ENCODE measurements around the gene CRY2. TPM values are rescaled to one million over a fixed set of nuclear protein-coding genes. Genes with fewer than 3 reads are reported as not detected.

The CRY2 gene
- total and polyA plus RNA-seq, 3 experiments from 2014 or later, result 16.6 to 27.1 (median 17.8) TPM

GRCh38 chr11:45906965-45907611 is 59.8 kb downstream of the CRY2 start, which contains the start of gene FREY1:
FREY1 (minus strand) TSS chr11:45907271; CDS start chr11:45907245, 26 bp downstream.
- POLR2A ChIA-PET, result no interaction called here
- Mint-ChIP-seq H3K27me3 (peaks cover 0 to 1% of the 10 kb centered on the region in 2 donors), H3K4me3 (peak within 1 kb of the TSS in 1 of 7 donors; percentile 4), H3K27ac (peak within 1 kb of the TSS in 3 of 8 donors; percentile 7 to 84 (median 58)), H3K36me3 (peaks cover 0 to 30% (median 0%) of the 10 kb centered on the region in 3 donors), H3K4me1 (peaks cover 3 to 20% (median 6%) of the 10 kb centered on the region in 3 donors), H3K9me3 (no peaks in the 10 kb centered on the region)
- Histone ChIP-seq H3K4me1 (ENCODE audit: insufficient read depth, low read length) (no peaks in the 10 kb centered on the region), H3K4me3 (ENCODE audit: low read length) (no peak within 1 kb of the TSS), H3K9me3 (ENCODE audit: low read length) (no peaks in the 10 kb centered on the region), H3K27ac (ENCODE audit: low read depth, low read length) (no peak within 1 kb of the TSS), H3K27me3 (ENCODE audit: insufficient read depth, low read length, poor library complexity, severe bottlenecking) (no peaks in the 10 kb centered on the region), H3K36me3 (ENCODE audit: insufficient read depth, low read length) (peaks cover 11% of the 10 kb centered on the region)
- CTCF ChIA-PET, result no interaction called here
- no peak for DNase-seq

DNA sequence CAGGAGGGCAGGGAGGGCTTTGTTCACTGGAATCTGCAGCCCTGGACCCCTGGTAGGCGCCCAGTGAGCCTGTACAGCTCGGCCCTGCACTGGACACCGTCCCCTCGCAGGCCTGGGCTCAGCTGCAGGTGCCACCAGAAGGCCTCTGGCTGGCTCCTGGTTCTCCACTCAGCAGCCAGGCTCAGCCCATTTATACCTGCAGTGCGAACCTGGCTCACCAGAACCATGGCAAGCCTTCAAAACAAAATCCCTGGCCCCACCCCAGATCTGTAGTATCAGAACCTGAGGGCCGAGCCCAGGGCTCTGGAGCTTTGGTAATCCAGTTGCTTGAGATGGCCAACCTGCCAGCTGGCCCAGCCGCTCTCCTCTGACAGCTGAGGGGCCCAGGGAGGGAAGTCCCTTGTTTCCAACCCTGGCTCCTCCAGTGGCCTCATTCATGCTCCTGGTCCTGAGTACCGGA is 60.7 kb downstream of the CRY2 start:
- CTCF ChIA-PET, result no interaction called here
- H3K4me1 ChIP-seq (ENCODE audit: insufficient read depth, low read length), result no peaks in the 10 kb centered on the region
- Mint-ChIP-seq H3K9me3 (no peaks in the 10 kb centered on the region), H3K27me3 (peaks cover 0 to 1% of the 10 kb centered on the region in 2 donors), H3K36me3 (peaks cover 0 to 32% (median 0%) of the 10 kb centered on the region in 3 donors), H3K4me3 (no peak overlapping the region), H3K4me1 (peaks cover 3 to 20% (median 6%) of the 10 kb centered on the region in 3 donors), H3K27ac (peak overlapping the region in 1 of 8 donors; percentile 88)
- H3K27me3 ChIP-seq (ENCODE audit: insufficient read depth, low read length, poor library complexity, severe bottlenecking), result no peaks in the 10 kb centered on the region
- POLR2A ChIA-PET, result no interaction called here
- no peak overlapping the region for H3K27ac ChIP-seq (ENCODE audit: low read depth, low read length)
- no peak for DNase-seq
- H3K36me3 ChIP-seq (ENCODE audit: insufficient read depth, low read length), result peaks cover 11% of the 10 kb centered on the region
- no peaks in the 10 kb centered on the region for H3K9me3 ChIP-seq (ENCODE audit: low read length)
- H3K4me3 ChIP-seq (ENCODE audit: low read length), result no peak overlapping the region

DNA sequence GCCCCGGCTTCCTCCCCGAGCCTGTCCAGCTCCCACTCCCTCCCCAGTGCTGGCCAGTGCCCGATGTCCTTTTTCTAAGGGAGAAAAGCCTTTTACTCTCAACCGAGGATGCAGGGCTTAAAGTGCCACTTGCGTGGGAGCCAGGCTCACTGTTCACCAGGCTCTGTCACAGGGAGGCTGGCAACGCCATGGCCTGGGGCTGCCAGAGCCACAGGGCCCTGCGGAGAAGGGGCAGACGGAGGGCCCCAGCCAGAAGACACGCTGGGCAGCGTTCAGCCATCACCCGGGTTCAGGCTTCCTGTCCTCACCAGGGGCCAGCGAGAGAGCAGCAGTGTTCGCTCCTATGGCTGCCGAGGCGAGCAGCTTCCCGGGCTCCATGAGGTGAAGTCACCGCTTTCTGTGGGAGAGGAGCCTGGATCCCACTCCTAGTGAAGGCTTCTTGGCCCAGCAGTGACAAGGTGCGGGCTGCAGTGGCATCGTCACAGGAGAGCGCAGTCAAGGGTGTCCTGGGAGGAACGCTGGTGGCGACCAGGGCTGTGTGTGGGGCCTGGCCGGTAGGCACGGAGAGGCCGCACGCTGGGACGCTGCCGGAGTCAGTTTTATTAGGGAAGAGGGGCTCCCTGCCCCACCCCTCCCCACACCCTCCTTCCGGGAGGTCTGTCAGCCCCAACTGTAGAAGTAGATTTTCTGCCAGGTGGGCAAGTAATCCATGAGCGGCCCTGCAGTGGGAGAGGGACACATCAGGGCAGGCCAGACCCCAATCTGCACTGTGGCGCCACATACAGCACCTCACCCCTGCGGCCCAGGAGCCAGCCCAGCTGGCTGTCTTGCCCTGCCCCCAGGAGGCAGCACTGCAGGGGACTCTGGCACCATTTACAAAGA is 62.6 kb downstream of the CRY2 start:
- H3K36me3 Mint-ChIP-seq, result peaks cover 0 to 50% (median 0%) of the 10 kb centered on the region in 3 donors
- H3K4me1 Mint-ChIP-seq, result peaks cover 3 to 28% (median 6%) of the 10 kb centered on the region in 3 donors
- Histone ChIP-seq H3K27ac (ENCODE audit: low read depth, low read length) (no peak overlapping the region), H3K36me3 (ENCODE audit: insufficient read depth, low read length) (peaks cover 27% of the 10 kb centered on the region), H3K4me3 (ENCODE audit: low read length) (no peak overlapping the region), H3K9me3 (ENCODE audit: low read length) (no peaks in the 10 kb centered on the region), H3K27me3 (ENCODE audit: insufficient read depth, low read length, poor library complexity, severe bottlenecking) (no peaks in the 10 kb centered on the region), H3K4me1 (ENCODE audit: insufficient read depth, low read length) (no peaks in the 10 kb centered on the region)
- H3K27me3 Mint-ChIP-seq, result peaks cover 0 to 1% of the 10 kb centered on the region in 2 donors
- peak overlapping the region in 1 of 8 donors; percentile 45 for H3K27ac Mint-ChIP-seq
- CTCF ChIA-PET, result no interaction called here
- peak overlapping the region in 1 of 7 donors; percentile 60 for H3K4me3 Mint-ChIP-seq
- no peaks in the 10 kb centered on the region for H3K9me3 Mint-ChIP-seq
- POLR2A ChIA-PET, result no interaction called here
- no peak for DNase-seq

GRCh38 chr11:45910623-45911022 is 63.3 kb downstream of the CRY2 start:
- no peaks in the 10 kb centered on the region for H3K9me3 Mint-ChIP-seq
- no peak overlapping the region for H3K4me3 Mint-ChIP-seq
- CTCF ChIA-PET, result no interaction called here
- POLR2A ChIA-PET, result no interaction called here
- no peaks in the 10 kb centered on the region for H3K27me3 ChIP-seq (ENCODE audit: insufficient read depth, low read length, poor library complexity, severe bottlenecking)
- peaks cover 0 to 57% (median 0%) of the 10 kb centered on the region in 3 donors for H3K36me3 Mint-ChIP-seq
- DNase-seq, result no peak
- no peaks in the 10 kb centered on the region for H3K9me3 ChIP-seq (ENCODE audit: low read length)
- no peak overlapping the region for H3K27ac ChIP-seq (ENCODE audit: low read depth, low read length)
- peaks cover 0 to 1% of the 10 kb centered on the region in 2 donors for H3K27me3 Mint-ChIP-seq
- peaks cover 5 to 30% (median 9%) of the 10 kb centered on the region in 3 donors for H3K4me1 Mint-ChIP-seq
- H3K27ac Mint-ChIP-seq, result no peak overlapping the region
- H3K4me1 ChIP-seq (ENCODE audit: insufficient read depth, low read length), result no peaks in the 10 kb centered on the region
- H3K4me3 ChIP-seq (ENCODE audit: low read length), result no peak overlapping the region
- H3K36me3 ChIP-seq (ENCODE audit: insufficient read depth, low read length), result peaks cover 35% of the 10 kb centered on the region

GRCh38 chr11:45913514-45913913 is 66.2 kb downstream of the CRY2 start:
- Mint-ChIP-seq H3K9me3 (no peaks in the 10 kb centered on the region), H3K27ac (no peak overlapping the region), H3K27me3 (no peaks in the 10 kb centered on the region), H3K36me3 (peaks cover 0 to 78% (median 0%) of the 10 kb centered on the region in 3 donors), H3K4me3 (peak overlapping the region in 1 of 7 donors; percentile 30), H3K4me1 (peaks cover 18 to 42% (median 25%) of the 10 kb centered on the region in 3 donors)
- no peaks in the 10 kb centered on the region for H3K27me3 ChIP-seq (ENCODE audit: insufficient read depth, low read length, poor library complexity, severe bottlenecking)
- CTCF ChIA-PET, result no interaction called here
- peaks cover 39% of the 10 kb centered on the region for H3K36me3 ChIP-seq (ENCODE audit: insufficient read depth, low read length)
- no peak for DNase-seq
- no peak overlapping the region for H3K27ac ChIP-seq (ENCODE audit: low read depth, low read length)
- no peaks in the 10 kb centered on the region for H3K9me3 ChIP-seq (ENCODE audit: low read length)
- peaks cover 19% of the 10 kb centered on the region for H3K4me1 ChIP-seq (ENCODE audit: insufficient read depth, low read length)
- POLR2A ChIA-PET, result no interaction called here
- H3K4me3 ChIP-seq (ENCODE audit: low read length), result no peak overlapping the region

DNA sequence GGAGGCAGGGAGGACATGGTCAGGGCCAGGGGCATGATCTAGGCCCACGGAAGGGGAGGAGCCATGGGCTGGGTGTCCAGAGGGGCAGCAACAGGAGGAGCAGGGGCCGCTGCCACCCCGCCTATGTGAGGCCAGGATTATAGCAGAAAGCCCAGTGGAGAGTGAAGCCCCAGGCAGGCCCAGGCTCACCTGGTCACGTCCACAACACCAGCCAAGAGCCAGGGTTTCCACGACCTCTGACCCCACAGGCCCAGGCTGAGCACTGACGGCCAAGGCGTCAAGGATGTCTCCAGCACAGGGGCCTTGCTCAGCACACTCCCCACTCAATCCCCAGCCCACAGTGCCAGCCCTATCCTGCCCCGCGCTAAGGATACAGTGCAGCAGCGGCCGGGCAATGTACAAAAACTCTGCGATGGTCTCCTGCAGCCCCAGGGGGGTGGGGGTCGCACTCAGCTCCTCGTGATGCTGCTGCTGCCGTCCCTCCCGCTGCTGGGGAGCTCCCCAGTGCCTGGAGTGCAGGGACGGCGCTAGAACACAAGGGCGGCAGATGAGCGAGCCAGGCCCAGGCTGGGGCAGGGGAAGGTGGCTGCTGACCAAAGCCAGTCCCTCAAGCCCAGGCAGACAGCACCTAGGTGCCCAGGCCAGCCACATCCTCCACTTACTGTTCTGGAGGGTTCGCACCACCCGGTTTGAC is 66.8 kb downstream of the CRY2 start:
- peaks cover 0 to 78% (median 0%) of the 10 kb centered on the region in 3 donors for H3K36me3 Mint-ChIP-seq
- H3K4me1 Mint-ChIP-seq, result peaks cover 24 to 45% (median 30%) of the 10 kb centered on the region in 3 donors
- H3K27ac ChIP-seq (ENCODE audit: low read depth, low read length), result no peak overlapping the region
- ChIA-PET CTCF (interaction anchor here (0.6 kb wide), 1 partner anchor 74 kb away, joined by 4 read pairs; no protein-coding TSS in a partner anchor), POLR2A (no interaction called here)
- no peak overlapping the region for H3K4me3 ChIP-seq (ENCODE audit: low read length)
- H3K9me3 ChIP-seq (ENCODE audit: low read length), result no peaks in the 10 kb centered on the region
- H3K27ac Mint-ChIP-seq, result peak overlapping the region in 1 of 8 donors; percentile 50
- H3K27me3 ChIP-seq (ENCODE audit: insufficient read depth, low read length, poor library complexity, severe bottlenecking), result no peaks in the 10 kb centered on the region
- H3K9me3 Mint-ChIP-seq, result no peaks in the 10 kb centered on the region
- peaks cover 25% of the 10 kb centered on the region for H3K4me1 ChIP-seq (ENCODE audit: insufficient read depth, low read length)
- no peaks in the 10 kb centered on the region for H3K27me3 Mint-ChIP-seq
- DNase-seq, result no peak
- peak overlapping the region in 1 of 7 donors; percentile 52 for H3K4me3 Mint-ChIP-seq
- H3K36me3 ChIP-seq (ENCODE audit: insufficient read depth, low read length), result peaks cover 39% of the 10 kb centered on the region

DNA sequence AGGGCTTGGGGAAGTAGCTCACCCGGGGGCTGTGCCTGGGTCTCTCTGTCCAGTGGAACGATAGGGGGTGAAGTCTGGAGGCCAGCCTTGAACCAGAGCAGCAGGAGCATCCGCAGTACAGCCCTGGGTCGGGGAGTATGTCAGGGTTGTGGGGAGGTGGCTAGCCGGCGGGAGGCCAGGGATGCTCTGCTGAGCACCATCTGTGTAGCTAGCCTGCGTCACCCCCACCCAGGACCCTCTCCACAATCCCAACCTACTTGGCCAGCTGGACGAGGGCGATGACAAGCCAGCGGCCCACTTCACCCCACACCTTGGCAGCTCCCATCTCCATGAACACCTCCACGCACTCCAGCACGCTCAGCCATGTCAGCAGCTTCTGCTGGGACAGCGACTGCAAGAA is 68.2 kb downstream of the CRY2 start:
- ChIA-PET CTCF (interaction anchor here (0.9 kb wide), 1 partner anchor 70 kb away, joined by 4 read pairs; no protein-coding TSS in a partner anchor), POLR2A (interaction anchor here (1.3 kb wide), 2 partner anchors 14 to 69 kb away, joined by 3 to 4 read pairs; no protein-coding TSS in a partner anchor)
- DNase-seq, result no peak
- H3K4me3 Mint-ChIP-seq, result peak overlapping the region in 3 of 7 donors; percentile 59 to 69 (median 67)
- peaks cover 0 to 65% (median 0%) of the 10 kb centered on the region in 3 donors for H3K36me3 Mint-ChIP-seq
- Histone ChIP-seq H3K4me3 (ENCODE audit: low read length) (no peak overlapping the region), H3K27ac (ENCODE audit: low read depth, low read length) (no peak overlapping the region), H3K27me3 (ENCODE audit: insufficient read depth, low read length, poor library complexity, severe bottlenecking) (no peaks in the 10 kb centered on the region), H3K4me1 (ENCODE audit: insufficient read depth, low read length) (peaks cover 29% of the 10 kb centered on the region), H3K9me3 (ENCODE audit: low read length) (no peaks in the 10 kb centered on the region), H3K36me3 (ENCODE audit: insufficient read depth, low read length) (peaks cover 39% of the 10 kb centered on the region)
- H3K27me3 Mint-ChIP-seq, result no peaks in the 10 kb centered on the region
- no peaks in the 10 kb centered on the region for H3K9me3 Mint-ChIP-seq
- H3K27ac Mint-ChIP-seq, result peak overlapping the region in 3 of 8 donors; percentile 33 to 88 (median 50)
- H3K4me1 Mint-ChIP-seq, result peaks cover 36 to 59% (median 44%) of the 10 kb centered on the region in 3 donors

All from CD8-positive, alpha-beta memory T cell (primary cell).